ENCODE results near the gene SOX18. TPM values are rescaled to one million over a fixed set of nuclear protein-coding genes. Genes with fewer than 3 reads are reported as not detected.

The SOX18 gene
- total RNA-seq, 2 experiments from 2014 or later, result 0.25 TPM

GRCh38 chr20:64086801-64087200 is 37.4 kb upstream of the SOX18 start:
- H3K27me3 Mint-ChIP-seq, result peaks cover 32% of the 10 kb centered on the region
- H3K27ac Mint-ChIP-seq, result no peak overlapping the region
- CTCF ChIA-PET, result interaction anchor here (1.0 to 4.4 kb wide), 2 partner anchors 9 to 34 kb away, joined by 4 to 34 read pairs; no protein-coding TSS in a partner anchor
- POLR2A ChIA-PET, result no interaction called here
- no peak for DNase-seq
- H3K4me1 Mint-ChIP-seq, result peaks cover 17% of the 10 kb centered on the region
- H3K9me3 Mint-ChIP-seq, result peaks cover 10% of the 10 kb centered on the region
- H3K36me3 Mint-ChIP-seq (ENCODE audit: low read depth), result peaks cover 2% of the 10 kb centered on the region
- H3K4me3 Mint-ChIP-seq, result no peak overlapping the region

GRCh38 chr20:64084685-64085152 is 35.3 kb upstream of the SOX18 start:
- CTCF ChIA-PET, result interaction anchor here (1.5 to 4.4 kb wide), 3 partner anchors 36 to 588 kb away, joined by 4 to 34 read pairs (median 13); no protein-coding TSS in a partner anchor
- POLR2A ChIA-PET, result interaction anchor here (0.8 to 1.6 kb wide), 4 partner anchors 18 to 46 kb away, joined by 3 to 4 read pairs (median 4); no protein-coding TSS in a partner anchor
- Mint-ChIP-seq H3K4me3 (peak overlapping the region; percentile 76), H3K27ac (no peak overlapping the region), H3K4me1 (peaks cover 30% of the 10 kb centered on the region), H3K36me3 (ENCODE audit: low read depth) (peaks cover 2% of the 10 kb centered on the region), H3K27me3 (peaks cover 36% of the 10 kb centered on the region), H3K9me3 (peaks cover 10% of the 10 kb centered on the region)
- DNase-seq, result no peak

GRCh38 chr20:64083804-64084684 is 34.6 kb upstream of the SOX18 start, which contains the start of gene LKAAEAR1:
LKAAEAR1 (minus strand) TSS chr20:64084398; CDS start chr20:64084219, 179 bp downstream.
- peak within 1 kb of the TSS; percentile 76 for H3K4me3 Mint-ChIP-seq
- peaks cover 10% of the 10 kb centered on the region for H3K9me3 Mint-ChIP-seq
- CTCF ChIA-PET, result interaction anchor here (0.7 to 4.4 kb wide), 12 partner anchors 9 to 587 kb away, joined by 3 to 34 read pairs (median 4); partner anchors contain the start of gene PCMTD2
- peaks cover 36% of the 10 kb centered on the region for H3K27me3 Mint-ChIP-seq
- H3K4me1 Mint-ChIP-seq, result peaks cover 31% of the 10 kb centered on the region
- peak within 1 kb of the TSS; percentile 35 for H3K27ac Mint-ChIP-seq
- H3K36me3 Mint-ChIP-seq (ENCODE audit: low read depth), result peaks cover 4% of the 10 kb centered on the region
- POLR2A ChIA-PET, result interaction anchor here (0.8 to 1.6 kb wide), 5 partner anchors 15 to 45 kb away, joined by 3 to 6 read pairs (median 4); no protein-coding TSS in a partner anchor
- DNase-seq, result no peak

- Mint-ChIP-seq H3K9me3 (peaks cover 10% of the 10 kb centered on the region), H3K27me3 (peaks cover 36% of the 10 kb centered on the region), H3K4me3 (peak overlapping the region; percentile 66), H3K36me3 (ENCODE audit: low read depth) (peaks cover 9% of the 10 kb centered on the region), H3K4me1 (peaks cover 32% of the 10 kb centered on the region), H3K27ac (no peak overlapping the region)
- ChIA-PET CTCF (interaction anchor here (0.7 to 4.4 kb wide), 12 partner anchors 8 to 587 kb away, joined by 3 to 34 read pairs (median 4); partner anchors contain the start of gene PCMTD2), POLR2A (interaction anchor here (1.2 to 1.6 kb wide), 4 partner anchors 14 to 45 kb away, joined by 3 to 6 read pairs (median 4); no protein-coding TSS in a partner anchor)
- peak; percentile 73 for DNase-seq
Observed at GRCh38 chr20:64083378-64083803, 34.0 kb upstream of the SOX18 start.

- POLR2A ChIA-PET, result interaction anchor here (1.2 to 1.6 kb wide), 2 partner anchors 14 to 44 kb away, joined by 4 to 6 read pairs; no protein-coding TSS in a partner anchor
- peaks cover 6% of the 10 kb centered on the region for H3K9me3 Mint-ChIP-seq
- peaks cover 36% of the 10 kb centered on the region for H3K27me3 Mint-ChIP-seq
- DNase-seq, result no peak
- peak overlapping the region; percentile 66 for H3K4me3 Mint-ChIP-seq
- peaks cover 32% of the 10 kb centered on the region for H3K4me1 Mint-ChIP-seq
- no peak overlapping the region for H3K27ac Mint-ChIP-seq
- CTCF ChIA-PET, result interaction anchor here (0.8 to 4.4 kb wide), 10 partner anchors 7 to 203 kb away, joined by 3 to 34 read pairs (median 4); partner anchors contain the start of gene PCMTD2
- peaks cover 12% of the 10 kb centered on the region for H3K36me3 Mint-ChIP-seq (ENCODE audit: low read depth)
Observed at GRCh38 chr20:64082820-64083377, 33.5 kb upstream of the SOX18 start.

- H3K9me3 Mint-ChIP-seq, result peaks cover 3% of the 10 kb centered on the region
- H3K36me3 Mint-ChIP-seq (ENCODE audit: low read depth), result peaks cover 15% of the 10 kb centered on the region
- POLR2A ChIA-PET, result no interaction called here
- H3K27ac Mint-ChIP-seq, result peak overlapping the region; percentile 54
- H3K27me3 Mint-ChIP-seq, result peaks cover 36% of the 10 kb centered on the region
- CTCF ChIA-PET, result interaction anchor here (1.3 kb wide), 1 partner anchor 43 kb away, joined by 3 read pairs; no protein-coding TSS in a partner anchor
- H3K4me3 Mint-ChIP-seq, result peak overlapping the region; percentile 30
- peaks cover 36% of the 10 kb centered on the region for H3K4me1 Mint-ChIP-seq
- no peak for DNase-seq
Observed at GRCh38 chr20:64082126-64082731, 32.8 kb upstream of the SOX18 start.

GRCh38 chr20:64081624-64081964 is 32.2 kb upstream of the SOX18 start:
- H3K4me1 Mint-ChIP-seq, result peaks cover 40% of the 10 kb centered on the region
- DNase-seq, result no peak
- POLR2A ChIA-PET, result interaction anchor here (0.9 to 1.0 kb wide), 2 partner anchors 217 to 560 kb away, joined by 3 to 4 read pairs; partner anchors contain the start of gene TPD52L2
- H3K27ac Mint-ChIP-seq, result peak overlapping the region; percentile 54
- CTCF ChIA-PET, result interaction anchor here (1.3 kb wide), 1 partner anchor 43 kb away, joined by 3 read pairs; no protein-coding TSS in a partner anchor
- no peaks in the 10 kb centered on the region for H3K9me3 Mint-ChIP-seq
- peaks cover 20% of the 10 kb centered on the region for H3K36me3 Mint-ChIP-seq (ENCODE audit: low read depth)
- H3K27me3 Mint-ChIP-seq, result peaks cover 36% of the 10 kb centered on the region
- H3K4me3 Mint-ChIP-seq, result peak overlapping the region; percentile 13

- ChIA-PET POLR2A (interaction anchor here (0.9 to 2.1 kb wide), 4 partner anchors 12 to 560 kb away, joined by 3 to 11 read pairs (median 6); partner anchors contain the start of genes PRPF6, SAMD10 and TPD52L2), CTCF (no interaction called here)
- Mint-ChIP-seq H3K27me3 (peaks cover 33% of the 10 kb centered on the region), H3K36me3 (ENCODE audit: low read depth) (peaks cover 25% of the 10 kb centered on the region), H3K9me3 (no peaks in the 10 kb centered on the region), H3K4me3 (peak overlapping the region; percentile 66), H3K4me1 (peaks cover 46% of the 10 kb centered on the region), H3K27ac (peak overlapping the region; percentile 28)
- DNase-seq, result no peak
Observed at GRCh38 chr20:64080813-64081623, 31.6 kb upstream of the SOX18 start.

GRCh38 chr20:64080013-64080812 is 30.8 kb upstream of the SOX18 start, which contains the start of gene OPRL1:
OPRL1 (plus strand) TSS chr20:64080082; CDS start chr20:64092721, 12,639 bp downstream.
- DNase-seq, result no peak
- Mint-ChIP-seq H3K4me1 (peaks cover 54% of the 10 kb centered on the region), H3K27ac (peak within 1 kb of the TSS; percentile 92), H3K36me3 (ENCODE audit: low read depth) (peaks cover 33% of the 10 kb centered on the region), H3K27me3 (peaks cover 25% of the 10 kb centered on the region), H3K9me3 (no peaks in the 10 kb centered on the region), H3K4me3 (peak within 1 kb of the TSS; percentile 93)
- ChIA-PET POLR2A (interaction anchor here (1.0 to 5.9 kb wide), 6 partner anchors 11 to 453 kb away, joined by 3 to 74 read pairs (median 10); partner anchors contain the start of genes GMEB2, PRPF6 and SAMD10), CTCF (interaction anchor here (1.1 to 2.6 kb wide), 6 partner anchors 17 to 100 kb away, joined by 3 to 19 read pairs (median 4); partner anchors contain the start of genes PRPF6, SAMD10 and TCEA2)

- Mint-ChIP-seq H3K4me3 (peak within 1 kb of the TSS; percentile 93), H3K36me3 (ENCODE audit: low read depth) (peaks cover 40% of the 10 kb centered on the region), H3K27ac (peak within 1 kb of the TSS; percentile 92), H3K4me1 (peaks cover 54% of the 10 kb centered on the region), H3K9me3 (no peaks in the 10 kb centered on the region), H3K27me3 (peaks cover 19% of the 10 kb centered on the region)
- CTCF ChIA-PET, result interaction anchor here (1.0 to 2.6 kb wide), 9 partner anchors 13 to 99 kb away, joined by 3 to 19 read pairs (median 3); partner anchors contain the start of genes PRPF6, SAMD10 and TCEA2
- POLR2A ChIA-PET, result interaction anchor here (1.0 to 5.9 kb wide), 7 partner anchors 10 to 453 kb away, joined by 3 to 74 read pairs (median 10); partner anchors contain the start of genes GMEB2, PRPF6, SAMD10 and TCEA2
- peak; percentile 81 for DNase-seq
Observed at GRCh38 chr20:64079273-64080012, 30.0 kb upstream of the SOX18 start, which contains the start of gene RGS19. RGS19 (minus strand) TSS chr20:64079518; CDS start chr20:64076886, 2,632 bp downstream.
